Stimulated activated CD8-positive, alpha-beta memory T cell treated with anti-CD3 and anti-CD28 coated beads, Interleukin-12 subunit alpha, Interleukin-12 subunit beta, amount 100 ng/mL, for 1 hour (primary cell): ENCODE data around the gene LARP4.

Experiments
- DNase-seq: peaks from one replicate; pipeline ENCODE4 v3.0.0-alpha.2; 2020; ENCODE audit warnings: low read depth

LARP4 gene

GRCh38 chr12:50525422-50525821, 124.7 kb downstream of the LARP4 start:
- DNase-seq: no peak

- no peak for DNase-seq
Observed at GRCh38 chr12:50527359-50527726, 126.7 kb downstream of the LARP4 start.

- DNase-seq: no peak
Observed at GRCh38 chr12:50528800-50529199, 128.1 kb downstream of the LARP4 start.

- DNase-seq: no peak
Observed at GRCh38 chr12:50529345-50529744, 128.7 kb downstream of the LARP4 start.
